Liver (tissue), 3 donors: Measurements from ENCODE around the gene VEZF1.
A peak's percentile ranks its signal among the peaks of the same experiment; 100 is the strongest.

Source experiments
- CTCF ChIP-seq: fragments of 150-350 bp; IDR thresholded peaks from 2 replicates; pipeline ENCODE4 v1.5.1; 2017; ENCODE audit warnings: improper control_type of control experiment, low read depth, low read length; ENCODE audit not compliant: missing input control
- FOXA1 ChIP-seq: IDR thresholded peaks from 2 replicates; pipeline ENCODE4 v1.6.1; 2016; ENCODE audit warnings: antibody characterized with exemption
- JUND ChIP-seq, 2 donors: IDR thresholded peaks; 2 replicates each; pipeline ENCODE4 v1.6.1; 2016; ENCODE audit warnings: antibody characterized with exemption in 2 of 2
- RAD21 ChIP-seq, 2 donors: IDR thresholded peaks; 2 replicates each; pipeline ENCODE4 v1.6.1; 2016; ENCODE audit warnings: antibody characterized with exemption in 2 of 2, mild to moderate bottlenecking in 2 of 2
- REST ChIP-seq: IDR thresholded peaks from 2 replicates; pipeline ENCODE4 v1.6.1; 2016; ENCODE audit warnings: antibody characterized with exemption, mild to moderate bottlenecking
- RXRA ChIP-seq, 2 donors: IDR thresholded peaks; 2 replicates each; pipeline ENCODE4 v1.6.1; 2017 to 2018; ENCODE audit warnings: antibody characterized with exemption in 2 of 2, mild to moderate bottlenecking in 1 of 2
- TAF1 ChIP-seq: conservative IDR thresholded peaks from 2 replicates; pipeline ENCODE4 v1.6.1; 2016; ENCODE audit warnings: antibody characterized with exemption, mild to moderate bottlenecking
- ZBTB33 ChIP-seq: IDR thresholded peaks from 2 replicates; pipeline ENCODE4 v1.6.1; 2016; ENCODE audit warnings: antibody characterized with exemption
- donor health status: healthy.
- donor health status: healthy.

GRCh38 chr17:57946798-57947358 lies 41.2 kb downstream of the VEZF1 start:
- peak; percentile 13 to 45 for TF ChIP-seq RAD21 (IDR thresholded peaks at IDR 0.05)
- TF ChIP-seq REST, result peak; percentile 32
- no peak for TF ChIP-seq CTCF
- TF ChIP-seq TAF1, result no peak
- no peak for TF ChIP-seq ZBTB33
- TF ChIP-seq FOXA1, result no peak
- no peak for TF ChIP-seq JUND (IDR thresholded peaks at IDR 0.05)
- TF ChIP-seq RXRA (IDR thresholded peaks at IDR 0.05), result peak; percentile 52 to 64
